Measurements from ENCODE around the gene DUSP7.

Gene DUSP7

GRCh38 chr3:52085681-52086282 is 29.4 kb upstream of the DUSP7 start:
- Histone ChIP-seq H3K9me3 (ENCODE audit: control insufficient read depth, low read length) (no peaks in the 10 kb centered on the region), H3K79me1 (replicated peaks; ENCODE audit: low read length, poor library complexity, severe bottlenecking) (no peaks in the 10 kb centered on the region), H2BK120ac (ENCODE audit: low read depth, low read length) (no peak overlapping the region), H3K4ac (ENCODE audit: low read depth in 1 of 2, low read length in 2 of 2) (no peak overlapping the region), H2BK12ac (ENCODE audit: low read length in 2 of 2) (no peak overlapping the region), H3K9ac (ENCODE audit: low read length) (no peak overlapping the region), H3K4me1 (ENCODE audit: control insufficient read depth, insufficient read depth, low read depth, low read length) (peaks cover 33% of the 10 kb centered on the region), H4K91ac (ENCODE audit: low read length) (no peak overlapping the region), H2BK15ac (ENCODE audit: low read depth, poor library complexity, severe bottlenecking) (no peak overlapping the region), H3K27me3 (ENCODE audit: control insufficient read depth in 1 of 2, insufficient read depth in 1 of 2, low read length in 2 of 2) (no peaks in the 10 kb centered on the region), H3K4me3 (ENCODE audit: insufficient read depth in 1 of 2, low read depth in 1 of 2, low read length in 2 of 2) (no peak overlapping the region), H3K36me3 (ENCODE audit: control insufficient read depth in 1 of 2, insufficient read depth in 2 of 2, low read depth in 1 of 2, low read length in 2 of 2) (peaks cover 0 to 3% of the 10 kb centered on the region in 2 experiments), H2BK5ac (ENCODE audit: low read depth, low read length, poor library complexity, severe bottlenecking) (no peak overlapping the region), H3K27ac (ENCODE audit: low read length, poor library complexity, severe bottlenecking) (no peak overlapping the region), H3K18ac (ENCODE audit: low read depth in 1 of 2, low read length in 2 of 2) (no peak overlapping the region), H2AK5ac (ENCODE audit: low read length, severe bottlenecking) (no peak overlapping the region), H3K23ac (ENCODE audit: low read length in 2 of 2) (no peak overlapping the region), H2AFZ (ENCODE audit: low read depth, low read length) (no peak overlapping the region), H3K14ac (ENCODE audit: low read length in 2 of 2) (no peak overlapping the region), H4K8ac (ENCODE audit: low read length) (no peak overlapping the region), H3K4me2 (ENCODE audit: low read length, poor library complexity, severe bottlenecking) (no peak overlapping the region)
- no peak for DNase-seq
- 96% methylated on average over 10 of the region's 10 CpGs for WGBS

- no peak overlapping the region for H2AFZ ChIP-seq (ENCODE audit: low read depth, low read length)
- H2BK12ac ChIP-seq (ENCODE audit: low read length in 2 of 2) = no peak overlapping the region
- H3K27me3 ChIP-seq (ENCODE audit: control insufficient read depth in 1 of 2, insufficient read depth in 1 of 2, low read length in 2 of 2) = no peaks in the 10 kb centered on the region
- no peak overlapping the region for H3K18ac ChIP-seq (ENCODE audit: low read depth in 1 of 2, low read length in 2 of 2)
- no peaks in the 10 kb centered on the region for H3K9me3 ChIP-seq (ENCODE audit: control insufficient read depth, low read length)
- DNase-seq = no peak
- no peak overlapping the region for H3K4ac ChIP-seq (ENCODE audit: low read depth in 1 of 2, low read length in 2 of 2)
- no peak overlapping the region for H2AK5ac ChIP-seq (ENCODE audit: low read length, severe bottlenecking)
- peak overlapping the region; percentile 14 for H4K91ac ChIP-seq (ENCODE audit: low read length)
- H3K4me1 ChIP-seq (ENCODE audit: control insufficient read depth, insufficient read depth, low read depth, low read length) = peaks cover 27% of the 10 kb centered on the region
- peaks cover 0 to 3% of the 10 kb centered on the region in 2 experiments for H3K36me3 ChIP-seq (ENCODE audit: control insufficient read depth in 1 of 2, insufficient read depth in 2 of 2, low read depth in 1 of 2, low read length in 2 of 2)
- H3K4me3 ChIP-seq (ENCODE audit: insufficient read depth in 1 of 2, low read depth in 1 of 2, low read length in 2 of 2) = no peak overlapping the region
- H2BK15ac ChIP-seq (ENCODE audit: low read depth, poor library complexity, severe bottlenecking) = no peak overlapping the region
- no peaks in the 10 kb centered on the region for H3K79me1 ChIP-seq (replicated peaks; ENCODE audit: low read length, poor library complexity, severe bottlenecking)
- H3K23ac ChIP-seq (ENCODE audit: low read length in 2 of 2) = no peak overlapping the region
- H2BK120ac ChIP-seq (ENCODE audit: low read depth, low read length) = no peak overlapping the region
- no peak overlapping the region for H3K14ac ChIP-seq (ENCODE audit: low read length in 2 of 2)
- H2BK5ac ChIP-seq (ENCODE audit: low read depth, low read length, poor library complexity, severe bottlenecking) = no peak overlapping the region
- no peak overlapping the region for H4K8ac ChIP-seq (ENCODE audit: low read length)
- H3K27ac ChIP-seq (ENCODE audit: low read length, poor library complexity, severe bottlenecking) = no peak overlapping the region
- 88% methylated on average over 13 of the region's 13 CpGs for WGBS
- no peak overlapping the region for H3K4me2 ChIP-seq (ENCODE audit: low read length, poor library complexity, severe bottlenecking)
- no peak overlapping the region for H3K9ac ChIP-seq (ENCODE audit: low read length)
Observed at GRCh38 chr3:52084954-52085680, 28.7 kb upstream of the DUSP7 start.

DNA sequence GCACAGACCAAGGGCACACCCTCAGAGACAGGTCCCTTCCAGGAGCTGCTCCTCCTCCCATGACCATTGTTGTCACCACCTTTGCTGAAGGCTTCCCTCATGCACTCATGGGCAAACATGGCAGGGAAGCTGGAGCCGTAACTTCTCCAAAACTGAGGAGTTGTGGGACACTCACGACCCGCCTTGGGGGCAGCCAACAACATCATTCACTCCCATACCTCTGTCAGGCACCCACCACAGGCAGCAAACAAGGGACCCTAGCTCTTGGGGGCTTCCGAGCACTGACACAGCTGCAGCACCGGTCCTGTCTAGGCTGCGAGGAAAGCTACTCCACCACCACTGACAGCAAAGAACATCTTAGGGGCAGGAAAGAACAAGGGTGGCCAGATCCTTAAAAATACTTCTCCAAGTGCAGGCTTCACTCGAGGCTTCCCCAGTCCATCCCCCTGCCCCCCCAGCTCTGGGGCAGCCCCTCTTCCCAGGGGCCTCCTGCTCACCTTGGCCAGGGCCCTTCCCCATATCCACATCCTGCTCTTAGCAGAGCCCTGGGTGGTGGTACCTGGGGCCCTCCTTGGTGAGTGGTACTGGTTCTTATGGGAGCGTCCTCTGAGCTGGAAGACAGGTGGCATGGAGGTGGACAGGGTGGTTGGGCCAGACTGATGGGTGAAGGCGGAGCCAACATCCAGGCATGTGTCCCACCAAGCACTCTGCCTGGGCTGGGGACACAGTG is 28.0 kb upstream of the DUSP7 start:
- H2BK120ac ChIP-seq (ENCODE audit: low read depth, low read length) = no peak overlapping the region
- H3K4me1 ChIP-seq (ENCODE audit: control insufficient read depth, insufficient read depth, low read depth, low read length) = peaks cover 20% of the 10 kb centered on the region
- H2AK5ac ChIP-seq (ENCODE audit: low read length, severe bottlenecking) = no peak overlapping the region
- no peaks in the 10 kb centered on the region for H3K79me1 ChIP-seq (replicated peaks; ENCODE audit: low read length, poor library complexity, severe bottlenecking)
- H2BK5ac ChIP-seq (ENCODE audit: low read depth, low read length, poor library complexity, severe bottlenecking) = no peak overlapping the region
- H3K9ac ChIP-seq (ENCODE audit: low read length) = no peak overlapping the region
- H4K91ac ChIP-seq (ENCODE audit: low read length) = no peak overlapping the region
- no peaks in the 10 kb centered on the region for H3K27me3 ChIP-seq (ENCODE audit: control insufficient read depth in 1 of 2, insufficient read depth in 1 of 2, low read length in 2 of 2)
- H2BK12ac ChIP-seq (ENCODE audit: low read length in 2 of 2) = no peak overlapping the region
- H3K27ac ChIP-seq (ENCODE audit: low read length, poor library complexity, severe bottlenecking) = no peak overlapping the region
- H3K4me3 ChIP-seq (ENCODE audit: insufficient read depth in 1 of 2, low read depth in 1 of 2, low read length in 2 of 2) = no peak overlapping the region
- H4K8ac ChIP-seq (ENCODE audit: low read length) = no peak overlapping the region
- 96% methylated on average over 9 of the region's 9 CpGs for WGBS
- H2BK15ac ChIP-seq (ENCODE audit: low read depth, poor library complexity, severe bottlenecking) = no peak overlapping the region
- DNase-seq = no peak
- no peak overlapping the region for H3K23ac ChIP-seq (ENCODE audit: low read length in 2 of 2)
- H3K9me3 ChIP-seq (ENCODE audit: control insufficient read depth, low read length) = no peaks in the 10 kb centered on the region
- no peak overlapping the region for H2AFZ ChIP-seq (ENCODE audit: low read depth, low read length)
- H3K14ac ChIP-seq (ENCODE audit: low read length in 2 of 2) = no peak overlapping the region
- H3K18ac ChIP-seq (ENCODE audit: low read depth in 1 of 2, low read length in 2 of 2) = no peak overlapping the region
- no peak overlapping the region for H3K4ac ChIP-seq (ENCODE audit: low read depth in 1 of 2, low read length in 2 of 2)
- no peak overlapping the region for H3K4me2 ChIP-seq (ENCODE audit: low read length, poor library complexity, severe bottlenecking)
- peaks cover 0 to 6% of the 10 kb centered on the region in 2 experiments for H3K36me3 ChIP-seq (ENCODE audit: control insufficient read depth in 1 of 2, insufficient read depth in 2 of 2, low read depth in 1 of 2, low read length in 2 of 2)

GRCh38 chr3:52083556-52084087 is 27.3 kb upstream of the DUSP7 start:
- Histone ChIP-seq H3K4me2 (ENCODE audit: low read length, poor library complexity, severe bottlenecking) (no peak overlapping the region), H2BK12ac (ENCODE audit: low read length in 2 of 2) (no peak overlapping the region), H3K14ac (ENCODE audit: low read length in 2 of 2) (no peak overlapping the region), H3K9ac (ENCODE audit: low read length) (no peak overlapping the region), H2AFZ (ENCODE audit: low read depth, low read length) (no peak overlapping the region), H3K4me3 (ENCODE audit: insufficient read depth in 1 of 2, low read depth in 1 of 2, low read length in 2 of 2) (no peak overlapping the region), H2BK120ac (ENCODE audit: low read depth, low read length) (no peak overlapping the region), H3K23ac (ENCODE audit: low read length in 2 of 2) (no peak overlapping the region), H3K4ac (ENCODE audit: low read depth in 1 of 2, low read length in 2 of 2) (no peak overlapping the region), H3K79me1 (replicated peaks; ENCODE audit: low read length, poor library complexity, severe bottlenecking) (no peaks in the 10 kb centered on the region), H3K27ac (ENCODE audit: low read length, poor library complexity, severe bottlenecking) (no peak overlapping the region), H3K18ac (ENCODE audit: low read depth in 1 of 2, low read length in 2 of 2) (no peak overlapping the region), H3K9me3 (ENCODE audit: control insufficient read depth, low read length) (no peaks in the 10 kb centered on the region), H3K36me3 (ENCODE audit: control insufficient read depth in 1 of 2, insufficient read depth in 2 of 2, low read depth in 1 of 2, low read length in 2 of 2) (peaks cover 0 to 8% of the 10 kb centered on the region in 2 experiments), H3K27me3 (ENCODE audit: control insufficient read depth in 1 of 2, insufficient read depth in 1 of 2, low read length in 2 of 2) (no peaks in the 10 kb centered on the region), H2AK5ac (ENCODE audit: low read length, severe bottlenecking) (no peak overlapping the region), H2BK15ac (ENCODE audit: low read depth, poor library complexity, severe bottlenecking) (no peak overlapping the region), H2BK5ac (ENCODE audit: low read depth, low read length, poor library complexity, severe bottlenecking) (no peak overlapping the region), H3K4me1 (ENCODE audit: control insufficient read depth, insufficient read depth, low read depth, low read length) (peaks cover 13% of the 10 kb centered on the region), H4K91ac (ENCODE audit: low read length) (no peak overlapping the region), H4K8ac (ENCODE audit: low read length) (no peak overlapping the region)
- WGBS = 84% methylated on average over 5 of the region's 5 CpGs
- DNase-seq = no peak

Data from mesenchymal stem cell (in vitro differentiated cells and primary cell).